GM21367 (cell line): ENCODE data around the gene PTPN1.
"Not testable (repeated sequence)": the region's sequence is repeated elsewhere in the genome, so short reads cannot be mapped to it uniquely, and the experiment has no call there.

Experiments used
- ATAC-seq: cut with Tn5 transposase; IDR thresholded peaks from one replicate; pipeline ENCODE4 v1.9.1; 2021; ENCODE audit not compliant: unreplicated experiment

The PTPN1 gene

GRCh38 chr20:50587291-50587961 is 77.2 kb downstream of the PTPN1 start:
- ATAC-seq = no peak

GRCh38 chr20:50588034-50588736 is 78.0 kb downstream of the PTPN1 start:
- ATAC-seq = no peak

GRCh38 chr20:50589548-50590347 is 79.6 kb downstream of the PTPN1 start:
- no peak for ATAC-seq

- ATAC-seq = no peak
Observed at GRCh38 chr20:50590348-50590664, 80.1 kb downstream of the PTPN1 start.

GRCh38 chr20:50591233-50591852 is 81.2 kb downstream of the PTPN1 start:
- ATAC-seq = no peak

GRCh38 chr20:50592282-50593004 is 82.3 kb downstream of the PTPN1 start:
- ATAC-seq = no peak

GRCh38 chr20:50593005-50593335 is 82.8 kb downstream of the PTPN1 start:
- ATAC-seq = no peak

- ATAC-seq = no peak
Observed at GRCh38 chr20:50594231-50594590, 84.0 kb downstream of the PTPN1 start.

GRCh38 chr20:50594591-50595432 is 84.6 kb downstream of the PTPN1 start:
- no peak for ATAC-seq

GRCh38 chr20:50595433-50595895 is 85.3 kb downstream of the PTPN1 start:
- ATAC-seq = no peak

GRCh38 chr20:50595988-50596693 is 86.0 kb downstream of the PTPN1 start:
- ATAC-seq = no peak

- no peak for ATAC-seq
Observed at GRCh38 chr20:50596694-50597021, 86.5 kb downstream of the PTPN1 start.

GRCh38 chr20:50597406-50597969 is 87.3 kb downstream of the PTPN1 start:
- no peak for ATAC-seq

GRCh38 chr20:50598074-50598473 is 87.9 kb downstream of the PTPN1 start:
- no peak for ATAC-seq

- not testable (repeated sequence) for ATAC-seq
Observed at GRCh38 chr20:50598768-50599167, 88.6 kb downstream of the PTPN1 start.

- ATAC-seq = no peak
Observed at GRCh38 chr20:50600281-50600895, 90.2 kb downstream of the PTPN1 start.

- ATAC-seq = no peak
Observed at GRCh38 chr20:50601511-50602431, 91.6 kb downstream of the PTPN1 start.
